Measurements from ENCODE around the gene EXOC3. TPM values are rescaled to one million over a fixed set of nuclear protein-coding genes. Genes with fewer than 3 reads are reported as not detected.

Gene EXOC3
- total RNA-seq, 1 donor from 2014 or later, result 19.2 TPM

DNA sequence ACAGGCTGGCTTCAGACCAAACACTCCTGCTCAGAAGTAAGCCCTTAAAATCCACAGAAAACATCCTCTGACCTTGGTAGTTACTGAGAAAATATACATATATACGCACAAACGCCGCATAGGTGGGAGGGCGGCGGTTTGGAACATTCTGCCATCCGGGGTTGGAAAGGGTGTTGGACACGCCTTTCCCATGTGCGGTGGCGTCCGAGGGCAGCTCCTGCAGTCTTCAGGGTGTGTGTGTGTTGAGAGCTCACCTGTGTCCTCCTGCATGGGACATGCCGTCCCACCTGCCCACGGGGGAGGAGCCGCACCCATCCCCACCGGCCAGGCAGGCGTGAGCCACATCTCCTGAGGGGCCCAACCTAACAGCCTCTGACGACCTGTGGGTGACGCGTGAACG is 53.1 kb downstream of the EXOC3 start:
- Mint-ChIP-seq H3K4me3 (peak overlapping the region; percentile 10), H3K27me3 (ENCODE audit: insufficient read depth, low read depth) (peaks cover 34% of the 10 kb centered on the region), H3K9me3 (peaks cover 3% of the 10 kb centered on the region), H3K4me1 (peaks cover 6% of the 10 kb centered on the region), H3K27ac (no peak overlapping the region), H3K36me3 (no peaks in the 10 kb centered on the region)
- DNase-seq (ENCODE audit: low spot score), result peak; percentile 34
- no peaks in the 10 kb centered on the region for H3K36me3 ChIP-seq
- H3K9me3 ChIP-seq (ENCODE audit: low read depth), result no peaks in the 10 kb centered on the region
- no peak overlapping the region for H3K4me3 ChIP-seq
- TF ChIP-seq EZH2phosphoT487 (IDR thresholded peaks at IDR 0.05) (peak; percentile 32), EZH2 (IDR thresholded peaks at IDR 0.05) (peak; percentile 66)
- TF ChIP-seq, protein P1, sequence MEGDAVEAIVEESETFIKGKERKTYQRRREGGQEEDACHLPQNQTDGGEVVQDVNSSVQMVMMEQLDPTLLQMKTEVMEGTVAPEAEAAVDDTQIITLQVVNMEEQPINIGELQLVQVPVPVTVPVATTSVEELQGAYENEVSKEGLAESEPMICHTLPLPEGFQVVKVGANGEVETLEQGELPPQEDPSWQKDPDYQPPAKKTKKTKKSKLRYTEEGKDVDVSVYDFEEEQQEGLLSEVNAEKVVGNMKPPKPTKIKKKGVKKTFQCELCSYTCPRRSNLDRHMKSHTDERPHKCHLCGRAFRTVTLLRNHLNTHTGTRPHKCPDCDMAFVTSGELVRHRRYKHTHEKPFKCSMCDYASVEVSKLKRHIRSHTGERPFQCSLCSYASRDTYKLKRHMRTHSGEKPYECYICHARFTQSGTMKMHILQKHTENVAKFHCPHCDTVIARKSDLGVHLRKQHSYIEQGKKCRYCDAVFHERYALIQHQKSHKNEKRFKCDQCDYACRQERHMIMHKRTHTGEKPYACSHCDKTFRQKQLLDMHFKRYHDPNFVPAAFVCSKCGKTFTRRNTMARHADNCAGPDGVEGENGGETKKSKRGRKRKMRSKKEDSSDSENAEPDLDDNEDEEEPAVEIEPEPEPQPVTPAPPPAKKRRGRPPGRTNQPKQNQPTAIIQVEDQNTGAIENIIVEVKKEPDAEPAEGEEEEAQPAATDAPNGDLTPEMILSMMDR (IDR thresholded peaks at IDR 0.05), result no peak
- no peaks in the 10 kb centered on the region for H3K79me2 ChIP-seq (ENCODE audit: low read depth)
- H3K4me1 ChIP-seq, result peaks cover 4% of the 10 kb centered on the region
- H3K27me3 ChIP-seq, result peaks cover 82% of the 10 kb centered on the region
- no peak overlapping the region for H3K4me2 ChIP-seq
- no peaks in the 10 kb centered on the region for H4K20me1 ChIP-seq (ENCODE audit: low read depth)
- no peak overlapping the region for H2AFZ ChIP-seq (replicated peaks)
- no peak overlapping the region for H3K27ac ChIP-seq
- H3F3A ChIP-seq (ENCODE audit: low read depth), result no peaks in the 10 kb centered on the region
- H3K9ac ChIP-seq, result no peak overlapping the region

DNA sequence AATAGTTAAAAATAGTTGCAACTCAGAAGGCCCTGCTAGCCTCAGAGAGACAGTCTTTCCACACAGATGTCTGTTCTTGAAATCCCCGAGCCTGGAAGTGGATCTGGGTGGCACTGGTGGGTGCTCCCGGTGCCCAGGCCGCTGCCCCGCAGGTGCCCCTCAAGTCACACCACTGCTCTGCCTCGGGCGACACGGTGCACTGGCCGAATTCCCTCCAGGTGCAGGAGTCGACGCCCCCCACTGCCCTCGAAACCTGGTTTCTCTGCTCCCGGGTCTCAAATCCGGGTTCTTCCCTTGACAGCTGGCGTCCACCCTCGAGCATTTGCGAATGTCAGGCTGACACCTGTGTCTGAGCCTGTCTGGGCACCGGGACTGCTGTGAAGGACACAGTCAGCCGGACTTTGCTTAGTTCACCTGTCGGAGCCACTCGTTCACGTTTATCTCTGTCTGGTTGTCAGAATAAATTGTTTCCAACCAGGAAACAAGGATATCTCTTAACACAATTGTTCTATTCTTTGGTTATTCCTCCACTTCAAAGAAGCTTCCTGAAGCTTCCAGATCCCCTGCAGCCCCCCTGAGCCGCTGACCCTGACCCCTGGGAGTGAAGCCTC is 54.2 kb downstream of the EXOC3 start:
- DNase-seq (ENCODE audit: low spot score), result no peak
- Histone ChIP-seq H3K4me2 (no peak overlapping the region), H3F3A (ENCODE audit: low read depth) (no peaks in the 10 kb centered on the region), H2AFZ (replicated peaks) (no peak overlapping the region), H3K9ac (no peak overlapping the region), H3K79me2 (ENCODE audit: low read depth) (no peaks in the 10 kb centered on the region), H3K4me1 (peaks cover 4% of the 10 kb centered on the region), H3K4me3 (no peak overlapping the region), H3K36me3 (no peaks in the 10 kb centered on the region), H3K27me3 (peaks cover 73% of the 10 kb centered on the region), H3K27ac (no peak overlapping the region), H4K20me1 (ENCODE audit: low read depth) (no peaks in the 10 kb centered on the region), H3K9me3 (ENCODE audit: low read depth) (no peaks in the 10 kb centered on the region)
- Mint-ChIP-seq H3K9me3 (peaks cover 3% of the 10 kb centered on the region), H3K36me3 (no peaks in the 10 kb centered on the region), H3K4me3 (no peak overlapping the region), H3K4me1 (peaks cover 6% of the 10 kb centered on the region), H3K27ac (no peak overlapping the region), H3K27me3 (ENCODE audit: insufficient read depth, low read depth) (peaks cover 35% of the 10 kb centered on the region)
- TF ChIP-seq, protein P1 (IDR thresholded peaks at IDR 0.05), result no peak
- TF ChIP-seq EZH2 (IDR thresholded peaks at IDR 0.05), result no peak
- TF ChIP-seq EZH2phosphoT487 (IDR thresholded peaks at IDR 0.05), result no peak

DNA sequence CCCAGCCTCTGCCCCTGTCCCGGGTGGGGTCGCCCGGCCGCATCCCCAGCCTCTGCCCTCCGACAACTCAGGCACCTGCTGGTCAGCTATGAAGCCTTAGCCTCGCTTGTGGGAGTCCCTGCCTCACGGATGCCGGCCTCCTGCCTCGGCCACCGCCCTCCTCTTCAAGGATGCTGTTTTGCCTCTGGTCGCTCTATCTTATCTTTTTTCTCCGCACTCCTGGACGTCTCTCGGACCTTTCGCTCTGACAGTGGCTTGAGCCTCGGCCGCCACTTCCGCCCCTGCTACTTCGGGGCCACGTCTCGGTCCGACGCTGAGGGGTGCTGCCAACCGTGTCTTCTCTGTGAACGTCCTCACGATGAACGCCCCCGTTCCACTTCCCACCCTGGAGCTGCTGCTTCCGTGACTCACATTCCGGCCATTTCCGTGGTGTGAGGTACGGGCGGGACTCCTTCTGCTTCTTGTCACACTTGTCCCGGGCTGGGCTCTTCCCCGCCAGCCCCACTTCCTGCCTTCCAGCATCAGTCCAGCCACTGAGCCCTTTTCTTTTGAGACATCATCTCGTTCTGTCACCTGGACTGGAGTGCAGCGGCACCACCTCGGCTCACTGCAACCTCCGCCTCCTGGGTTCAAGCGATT is 55.0 kb downstream of the EXOC3 start:
- no peak for DNase-seq (ENCODE audit: low spot score)
- H3K4me3 ChIP-seq, result no peak overlapping the region
- H3K9ac ChIP-seq, result no peak overlapping the region
- TF ChIP-seq EZH2phosphoT487 (IDR thresholded peaks at IDR 0.05) (no peak), EZH2 (IDR thresholded peaks at IDR 0.05) (no peak)
- TF ChIP-seq, protein P1 (IDR thresholded peaks at IDR 0.05), result no peak
- Mint-ChIP-seq H3K27ac (no peak overlapping the region), H3K36me3 (no peaks in the 10 kb centered on the region), H3K4me1 (peaks cover 5% of the 10 kb centered on the region), H3K4me3 (peak overlapping the region; percentile 36), H3K9me3 (peaks cover 3% of the 10 kb centered on the region), H3K27me3 (ENCODE audit: insufficient read depth, low read depth) (peaks cover 37% of the 10 kb centered on the region)
- H3K4me1 ChIP-seq, result peaks cover 3% of the 10 kb centered on the region
- no peak overlapping the region for H3K4me2 ChIP-seq
- H3K9me3 ChIP-seq (ENCODE audit: low read depth), result no peaks in the 10 kb centered on the region
- H4K20me1 ChIP-seq (ENCODE audit: low read depth), result no peaks in the 10 kb centered on the region
- H3K79me2 ChIP-seq (ENCODE audit: low read depth), result no peaks in the 10 kb centered on the region
- H3K27ac ChIP-seq, result no peak overlapping the region
- H2AFZ ChIP-seq (replicated peaks), result no peak overlapping the region
- H3K27me3 ChIP-seq, result peaks cover 67% of the 10 kb centered on the region
- H3K36me3 ChIP-seq, result no peaks in the 10 kb centered on the region
- H3F3A ChIP-seq (ENCODE audit: low read depth), result no peaks in the 10 kb centered on the region

All from neural progenitor cell (in vitro differentiated cells).